ENCODE measurements around the gene PMF1.

GRCh38 chr1:156228501-156228900 is 15.7 kb downstream of the PMF1 start:
- TF ChIP-seq CTCF (IDR thresholded peaks at IDR 0.05) (no peak), POLR2A (IDR thresholded peaks at IDR 0.05) (no peak)
